Measurements from ENCODE around the gene ETV5. TPM values are rescaled to one million over a fixed set of nuclear protein-coding genes. Genes with fewer than 3 reads are reported as not detected.

ETV5 gene
- total and polyA plus RNA-seq, 4 donors: 3.3 to 14.9 (median 5.5) TPM

DNA sequence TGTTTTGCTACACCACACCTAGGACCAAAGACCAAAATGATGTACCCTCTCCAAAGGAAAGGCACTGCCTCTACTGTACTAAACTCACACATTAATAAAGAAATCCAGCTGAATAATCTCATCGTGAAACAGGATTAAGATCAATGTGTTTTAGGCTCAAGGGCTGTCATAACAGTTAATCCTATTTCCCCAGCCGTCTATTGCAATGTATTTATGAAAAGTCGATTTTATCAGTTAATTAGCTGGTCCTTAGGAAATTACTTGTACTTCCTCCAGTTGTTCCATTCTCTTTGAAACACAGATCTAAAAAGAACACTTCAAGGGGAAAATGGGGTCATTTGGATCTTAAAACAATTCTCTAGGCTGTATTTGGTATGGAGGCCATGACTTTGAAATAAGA lies 8.5 kb downstream of the ETV5 start:
- TF ChIP-seq, protein P1, sequence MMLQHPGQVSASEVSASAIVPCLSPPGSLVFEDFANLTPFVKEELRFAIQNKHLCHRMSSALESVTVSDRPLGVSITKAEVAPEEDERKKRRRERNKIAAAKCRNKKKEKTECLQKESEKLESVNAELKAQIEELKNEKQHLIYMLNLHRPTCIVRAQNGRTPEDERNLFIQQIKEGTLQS (IDR thresholded peaks at IDR 0.05): no peak
- TF ChIP-seq, protein P2, sequence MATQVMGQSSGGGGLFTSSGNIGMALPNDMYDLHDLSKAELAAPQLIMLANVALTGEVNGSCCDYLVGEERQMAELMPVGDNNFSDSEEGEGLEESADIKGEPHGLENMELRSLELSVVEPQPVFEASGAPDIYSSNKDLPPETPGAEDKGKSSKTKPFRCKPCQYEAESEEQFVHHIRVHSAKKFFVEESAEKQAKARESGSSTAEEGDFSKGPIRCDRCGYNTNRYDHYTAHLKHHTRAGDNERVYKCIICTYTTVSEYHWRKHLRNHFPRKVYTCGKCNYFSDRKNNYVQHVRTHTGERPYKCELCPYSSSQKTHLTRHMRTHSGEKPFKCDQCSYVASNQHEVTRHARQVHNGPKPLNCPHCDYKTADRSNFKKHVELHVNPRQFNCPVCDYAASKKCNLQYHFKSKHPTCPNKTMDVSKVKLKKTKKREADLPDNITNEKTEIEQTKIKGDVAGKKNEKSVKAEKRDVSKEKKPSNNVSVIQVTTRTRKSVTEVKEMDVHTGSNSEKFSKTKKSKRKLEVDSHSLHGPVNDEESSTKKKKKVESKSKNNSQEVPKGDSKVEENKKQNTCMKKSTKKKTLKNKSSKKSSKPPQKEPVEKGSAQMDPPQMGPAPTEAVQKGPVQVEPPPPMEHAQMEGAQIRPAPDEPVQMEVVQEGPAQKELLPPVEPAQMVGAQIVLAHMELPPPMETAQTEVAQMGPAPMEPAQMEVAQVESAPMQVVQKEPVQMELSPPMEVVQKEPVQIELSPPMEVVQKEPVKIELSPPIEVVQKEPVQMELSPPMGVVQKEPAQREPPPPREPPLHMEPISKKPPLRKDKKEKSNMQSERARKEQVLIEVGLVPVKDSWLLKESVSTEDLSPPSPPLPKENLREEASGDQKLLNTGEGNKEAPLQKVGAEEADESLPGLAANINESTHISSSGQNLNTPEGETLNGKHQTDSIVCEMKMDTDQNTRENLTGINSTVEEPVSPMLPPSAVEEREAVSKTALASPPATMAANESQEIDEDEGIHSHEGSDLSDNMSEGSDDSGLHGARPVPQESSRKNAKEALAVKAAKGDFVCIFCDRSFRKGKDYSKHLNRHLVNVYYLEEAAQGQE (IDR thresholded peaks at IDR 0.05): no peak
- TF ChIP-seq SP1 (IDR thresholded peaks at IDR 0.05) (no peak), NR2F2 (IDR thresholded peaks at IDR 0.05) (no peak), GABPA (IDR thresholded peaks at IDR 0.05 in 1 of 2, conservative IDR thresholded peaks at IDR 0.05 in 1 of 2) (no peak)
- TF ChIP-seq, protein P3, sequence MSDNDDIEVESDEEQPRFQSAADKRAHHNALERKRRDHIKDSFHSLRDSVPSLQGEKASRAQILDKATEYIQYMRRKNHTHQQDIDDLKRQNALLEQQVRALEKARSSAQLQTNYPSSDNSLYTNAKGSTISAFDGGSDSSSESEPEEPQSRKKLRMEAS (IDR thresholded peaks at IDR 0.05): no peak
- H3K27ac ChIP-seq (ENCODE audit: low read depth in 1 of 2, low read length in 2 of 2): no peak overlapping the region
- H3K4me1 ChIP-seq (ENCODE audit: control insufficient read depth in 4 of 4, insufficient read depth in 4 of 4, low read length in 3 of 4): peaks cover 3 to 18% (median 14%) of the 10 kb centered on the region in 4 donors
- H3K9me3 ChIP-seq (ENCODE audit: control insufficient read depth in 4 of 4, low read length in 3 of 4): no peaks in the 10 kb centered on the region
- no peak for DNase-seq (ENCODE audit: low spot score)
- H3K4me3 ChIP-seq (ENCODE audit: low read depth in 1 of 3, low read length in 3 of 3): no peak overlapping the region
- no peaks in the 10 kb centered on the region for H3K36me3 ChIP-seq (ENCODE audit: control insufficient read depth in 4 of 4, insufficient read depth in 3 of 4, low read depth in 1 of 4, low read length in 3 of 4)
- H3K9ac ChIP-seq (ENCODE audit: low read depth in 1 of 2, low read length in 2 of 2): no peak overlapping the region
- WGBS: 87% methylated on average over 3 of the region's 3 CpGs
- no peaks in the 10 kb centered on the region for H3K27me3 ChIP-seq (ENCODE audit: control insufficient read depth in 4 of 4, insufficient read depth in 4 of 4, low read length in 3 of 4)

DNA sequence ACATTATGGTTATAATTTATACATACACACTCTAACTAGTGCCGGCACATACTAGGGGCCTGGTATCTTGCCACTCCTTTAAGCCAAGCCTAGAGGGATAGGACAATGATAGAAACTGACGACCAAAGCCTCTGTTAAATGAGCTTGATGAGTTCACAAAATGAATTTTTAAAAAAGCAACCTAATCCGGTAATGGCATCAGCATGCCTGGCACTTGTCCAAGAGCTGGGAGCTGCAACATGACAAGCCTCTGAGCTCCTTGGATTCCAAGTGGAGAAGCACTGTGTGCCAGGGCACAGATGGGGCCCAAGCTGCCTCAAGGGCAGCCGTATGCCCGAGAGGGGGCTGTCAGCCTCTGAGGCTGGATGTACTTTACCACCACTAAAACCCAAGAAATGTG lies 9.7 kb downstream of the ETV5 start:
- DNase-seq (ENCODE audit: low spot score): no peak
- Histone ChIP-seq H3K9ac (ENCODE audit: low read depth in 1 of 2, low read length in 2 of 2) (no peak overlapping the region), H3K27ac (ENCODE audit: low read depth in 1 of 2, low read length in 2 of 2) (no peak overlapping the region)

DNA sequence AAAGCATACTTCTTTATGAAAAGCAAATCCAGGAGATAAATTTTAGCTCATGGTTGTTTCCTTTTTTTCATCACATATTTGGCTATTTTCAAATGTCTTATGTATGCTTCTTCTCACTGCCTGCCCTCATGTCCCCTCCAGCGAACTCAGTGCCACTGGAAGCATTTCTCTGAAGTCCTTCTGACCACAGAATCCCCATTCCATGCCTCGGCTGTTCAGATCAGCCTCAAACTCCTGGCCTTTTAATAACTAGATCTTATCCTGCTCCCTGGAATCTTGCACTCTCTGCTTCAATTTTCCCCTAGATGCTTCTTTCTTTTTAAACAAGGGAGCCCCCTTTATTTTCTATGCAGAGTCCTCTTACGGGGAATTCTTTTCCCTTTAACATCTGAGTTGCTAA lies 10.1 kb downstream of the ETV5 start:
- H3K4me1 ChIP-seq (ENCODE audit: control insufficient read depth in 4 of 4, insufficient read depth in 4 of 4, low read length in 3 of 4): peaks cover 3 to 18% (median 14%) of the 10 kb centered on the region in 4 donors
- H3K27ac ChIP-seq (ENCODE audit: low read depth in 1 of 2, low read length in 2 of 2): no peak overlapping the region
- H3K27me3 ChIP-seq (ENCODE audit: control insufficient read depth in 4 of 4, insufficient read depth in 4 of 4, low read length in 3 of 4): no peaks in the 10 kb centered on the region
- no peak for DNase-seq (ENCODE audit: low spot score)
- no peaks in the 10 kb centered on the region for H3K36me3 ChIP-seq (ENCODE audit: control insufficient read depth in 4 of 4, insufficient read depth in 3 of 4, low read depth in 1 of 4, low read length in 3 of 4)
- 83% methylated on average over 3 of the region's 3 CpGs for WGBS
- H3K9me3 ChIP-seq (ENCODE audit: control insufficient read depth in 4 of 4, low read length in 3 of 4): no peaks in the 10 kb centered on the region
- H3K4me3 ChIP-seq (ENCODE audit: low read depth in 1 of 3, low read length in 3 of 3): no peak overlapping the region
- H3K9ac ChIP-seq (ENCODE audit: low read depth in 1 of 2, low read length in 2 of 2): no peak overlapping the region
- TF ChIP-seq HNF4A (conservative IDR thresholded peaks at IDR 0.05) (no peak), GABPA (IDR thresholded peaks at IDR 0.05 in 1 of 2, conservative IDR thresholded peaks at IDR 0.05 in 1 of 2) (no peak), YY1 (IDR thresholded peaks at IDR 0.05) (no peak), EGR1 (IDR thresholded peaks at IDR 0.05; ENCODE audit: low read depth in 2 of 2) (no peak), JUND (IDR thresholded peaks at IDR 0.05) (no peak), RXRA (IDR thresholded peaks at IDR 0.05) (no peak), NR2F2 (IDR thresholded peaks at IDR 0.05) (no peak), FOXA1 (IDR thresholded peaks at IDR 0.05) (no peak), HNF4G (IDR thresholded peaks at IDR 0.05) (no peak)
- TF ChIP-seq, protein P1 (IDR thresholded peaks at IDR 0.05): no peak
- TF ChIP-seq, protein P2 (IDR thresholded peaks at IDR 0.05): no peak
- TF ChIP-seq, protein P4, sequence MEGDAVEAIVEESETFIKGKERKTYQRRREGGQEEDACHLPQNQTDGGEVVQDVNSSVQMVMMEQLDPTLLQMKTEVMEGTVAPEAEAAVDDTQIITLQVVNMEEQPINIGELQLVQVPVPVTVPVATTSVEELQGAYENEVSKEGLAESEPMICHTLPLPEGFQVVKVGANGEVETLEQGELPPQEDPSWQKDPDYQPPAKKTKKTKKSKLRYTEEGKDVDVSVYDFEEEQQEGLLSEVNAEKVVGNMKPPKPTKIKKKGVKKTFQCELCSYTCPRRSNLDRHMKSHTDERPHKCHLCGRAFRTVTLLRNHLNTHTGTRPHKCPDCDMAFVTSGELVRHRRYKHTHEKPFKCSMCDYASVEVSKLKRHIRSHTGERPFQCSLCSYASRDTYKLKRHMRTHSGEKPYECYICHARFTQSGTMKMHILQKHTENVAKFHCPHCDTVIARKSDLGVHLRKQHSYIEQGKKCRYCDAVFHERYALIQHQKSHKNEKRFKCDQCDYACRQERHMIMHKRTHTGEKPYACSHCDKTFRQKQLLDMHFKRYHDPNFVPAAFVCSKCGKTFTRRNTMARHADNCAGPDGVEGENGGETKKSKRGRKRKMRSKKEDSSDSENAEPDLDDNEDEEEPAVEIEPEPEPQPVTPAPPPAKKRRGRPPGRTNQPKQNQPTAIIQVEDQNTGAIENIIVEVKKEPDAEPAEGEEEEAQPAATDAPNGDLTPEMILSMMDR (IDR thresholded peaks at IDR 0.05; ENCODE audit: low read depth, low read length, missing input control): no peak
- TF ChIP-seq, protein P3 (IDR thresholded peaks at IDR 0.05): no peak

More for the DNA sequence above, 9.7 kb downstream of the ETV5 start:
- Histone ChIP-seq H3K4me1 (ENCODE audit: control insufficient read depth in 4 of 4, insufficient read depth in 4 of 4, low read length in 3 of 4) (peaks cover 3 to 18% (median 14%) of the 10 kb centered on the region in 4 donors), H3K27me3 (ENCODE audit: control insufficient read depth in 4 of 4, insufficient read depth in 4 of 4, low read length in 3 of 4) (no peaks in the 10 kb centered on the region), H3K4me3 (ENCODE audit: low read depth in 1 of 3, low read length in 3 of 3) (no peak overlapping the region), H3K9me3 (ENCODE audit: control insufficient read depth in 4 of 4, low read length in 3 of 4) (no peaks in the 10 kb centered on the region), H3K36me3 (ENCODE audit: control insufficient read depth in 4 of 4, insufficient read depth in 3 of 4, low read depth in 1 of 4, low read length in 3 of 4) (no peaks in the 10 kb centered on the region)
- 79% methylated on average over 5 of the region's 5 CpGs for WGBS
- no peak for TF ChIP-seq EGR1 (IDR thresholded peaks at IDR 0.05; ENCODE audit: low read depth in 2 of 2)
- TF ChIP-seq JUND (IDR thresholded peaks at IDR 0.05): no peak
- no peak for TF ChIP-seq GABPA (IDR thresholded peaks at IDR 0.05 in 1 of 2, conservative IDR thresholded peaks at IDR 0.05 in 1 of 2)
- TF ChIP-seq SP1 (IDR thresholded peaks at IDR 0.05): no peak
- TF ChIP-seq FOXA1 (IDR thresholded peaks at IDR 0.05): no peak
- TF ChIP-seq, protein P3 (IDR thresholded peaks at IDR 0.05): no peak
- TF ChIP-seq NR2F2 (IDR thresholded peaks at IDR 0.05): no peak
